ENCODE data around the gene IQSEC3.

IQSEC3 gene

DNA sequence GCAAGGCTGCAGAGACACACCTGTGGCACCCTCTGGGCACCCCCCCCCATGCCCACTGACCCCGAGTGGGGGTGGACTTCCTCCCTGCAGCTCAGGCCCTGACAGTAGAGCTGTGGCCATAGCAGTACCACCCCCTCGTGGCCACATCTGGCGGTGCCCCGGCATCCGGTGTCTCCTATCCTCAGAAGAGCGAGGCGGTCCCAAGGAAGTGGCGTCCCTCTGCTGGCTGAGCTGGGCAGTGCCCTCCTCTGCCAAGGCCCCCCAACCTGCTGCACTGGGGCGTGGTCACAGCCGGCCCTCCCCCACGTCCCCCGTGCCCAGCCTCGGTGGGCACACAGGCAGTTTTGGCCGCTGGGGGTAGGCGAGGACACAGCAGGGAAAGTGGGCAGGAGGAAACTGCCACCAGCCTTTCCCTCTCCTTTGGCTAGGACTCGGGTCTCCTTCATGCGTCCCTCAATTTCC, 153.4 kb downstream of the IQSEC3 start (continued):
- TF ChIP-seq ZNF600 (tag by site-specific recombination; IDR thresholded peaks at IDR 0.05) (no peak), KLF9 (tag by site-specific recombination; IDR thresholded peaks at IDR 0.05; ENCODE audit: low read depth) (peak; percentile 76), ZNF140 (tag by site-specific recombination; IDR thresholded peaks at IDR 0.05) (no peak), ZNF174 (tag by site-specific recombination; IDR thresholded peaks at IDR 0.05) (no peak), ZBTB21 (tag by site-specific recombination; IDR thresholded peaks at IDR 0.05) (no peak), ZNF335 (tag by site-specific recombination; conservative IDR thresholded peaks at IDR 0.05) (no peak), ZNF701 (tag by site-specific recombination; IDR thresholded peaks at IDR 0.05) (no peak), ZNF155 (tag by site-specific recombination; IDR thresholded peaks at IDR 0.05) (no peak), KLF16 (tag by site-specific recombination; IDR thresholded peaks at IDR 0.05) (no peak), ZNF221 (tag by site-specific recombination; IDR thresholded peaks at IDR 0.05; ENCODE audit: borderline replicate concordance) (no peak), ZNF654 (tag by site-specific recombination; IDR thresholded peaks at IDR 0.05; ENCODE audit: low read depth) (peak; percentile 70), ZNF184 (tag by site-specific recombination; IDR thresholded peaks at IDR 0.05) (no peak), SP3 (tag by site-specific recombination; IDR thresholded peaks at IDR 0.05) (no peak), ZNF341 (tag by site-specific recombination; IDR thresholded peaks at IDR 0.05; ENCODE audit: low read depth) (peak; percentile 62), ZNF558 (tag by site-specific recombination; IDR thresholded peaks at IDR 0.05) (no peak), ZNF664 (tag by site-specific recombination; IDR thresholded peaks at IDR 0.05) (no peak), ZNF37A (tag by site-specific recombination; IDR thresholded peaks at IDR 0.05) (no peak)
- TF ChIP-seq, protein P1, sequence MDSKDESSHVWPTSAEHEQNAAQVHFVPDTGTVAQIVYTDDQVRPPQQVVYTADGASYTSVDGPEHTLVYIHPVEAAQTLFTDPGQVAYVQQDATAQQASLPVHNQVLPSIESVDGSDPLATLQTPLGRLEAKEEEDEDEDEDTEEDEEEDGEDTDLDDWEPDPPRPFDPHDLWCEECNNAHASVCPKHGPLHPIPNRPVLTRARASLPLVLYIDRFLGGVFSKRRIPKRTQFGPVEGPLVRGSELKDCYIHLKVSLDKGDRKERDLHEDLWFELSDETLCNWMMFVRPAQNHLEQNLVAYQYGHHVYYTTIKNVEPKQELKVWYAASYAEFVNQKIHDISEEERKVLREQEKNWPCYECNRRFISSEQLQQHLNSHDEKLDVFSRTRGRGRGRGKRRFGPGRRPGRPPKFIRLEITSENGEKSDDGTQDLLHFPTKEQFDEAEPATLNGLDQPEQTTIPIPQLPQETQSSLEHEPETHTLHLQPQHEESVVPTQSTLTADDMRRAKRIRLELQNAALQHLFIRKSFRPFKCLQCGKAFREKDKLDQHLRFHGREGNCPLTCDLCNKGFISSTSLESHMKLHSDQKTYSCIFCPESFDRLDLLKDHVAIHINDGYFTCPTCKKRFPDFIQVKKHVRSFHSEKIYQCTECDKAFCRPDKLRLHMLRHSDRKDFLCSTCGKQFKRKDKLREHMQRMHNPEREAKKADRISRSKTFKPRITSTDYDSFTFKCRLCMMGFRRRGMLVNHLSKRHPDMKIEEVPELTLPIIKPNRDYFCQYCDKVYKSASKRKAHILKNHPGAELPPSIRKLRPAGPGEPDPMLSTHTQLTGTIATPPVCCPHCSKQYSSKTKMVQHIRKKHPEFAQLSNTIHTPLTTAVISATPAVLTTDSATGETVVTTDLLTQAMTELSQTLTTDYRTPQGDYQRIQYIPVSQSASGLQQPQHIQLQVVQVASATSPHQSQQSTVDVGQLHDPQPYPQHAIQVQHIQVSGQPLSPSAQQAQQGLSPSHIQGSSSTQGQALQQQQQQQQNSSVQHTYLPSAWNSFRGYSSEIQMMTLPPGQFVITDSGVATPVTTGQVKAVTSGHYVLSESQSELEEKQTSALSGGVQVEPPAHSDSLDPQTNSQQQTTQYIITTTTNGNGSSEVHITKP (tag by site-specific recombination; IDR thresholded peaks at IDR 0.05), result no peak
- TF ChIP-seq, protein P2, sequence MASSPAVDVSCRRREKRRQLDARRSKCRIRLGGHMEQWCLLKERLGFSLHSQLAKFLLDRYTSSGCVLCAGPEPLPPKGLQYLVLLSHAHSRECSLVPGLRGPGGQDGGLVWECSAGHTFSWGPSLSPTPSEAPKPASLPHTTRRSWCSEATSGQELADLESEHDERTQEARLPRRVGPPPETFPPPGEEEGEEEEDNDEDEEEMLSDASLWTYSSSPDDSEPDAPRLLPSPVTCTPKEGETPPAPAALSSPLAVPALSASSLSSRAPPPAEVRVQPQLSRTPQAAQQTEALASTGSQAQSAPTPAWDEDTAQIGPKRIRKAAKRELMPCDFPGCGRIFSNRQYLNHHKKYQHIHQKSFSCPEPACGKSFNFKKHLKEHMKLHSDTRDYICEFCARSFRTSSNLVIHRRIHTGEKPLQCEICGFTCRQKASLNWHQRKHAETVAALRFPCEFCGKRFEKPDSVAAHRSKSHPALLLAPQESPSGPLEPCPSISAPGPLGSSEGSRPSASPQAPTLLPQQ (tag by site-specific recombination; IDR thresholded peaks at IDR 0.05), result peak; percentile 57; the same call in 1 of the 2 replicates
- TF ChIP-seq, protein P3, sequence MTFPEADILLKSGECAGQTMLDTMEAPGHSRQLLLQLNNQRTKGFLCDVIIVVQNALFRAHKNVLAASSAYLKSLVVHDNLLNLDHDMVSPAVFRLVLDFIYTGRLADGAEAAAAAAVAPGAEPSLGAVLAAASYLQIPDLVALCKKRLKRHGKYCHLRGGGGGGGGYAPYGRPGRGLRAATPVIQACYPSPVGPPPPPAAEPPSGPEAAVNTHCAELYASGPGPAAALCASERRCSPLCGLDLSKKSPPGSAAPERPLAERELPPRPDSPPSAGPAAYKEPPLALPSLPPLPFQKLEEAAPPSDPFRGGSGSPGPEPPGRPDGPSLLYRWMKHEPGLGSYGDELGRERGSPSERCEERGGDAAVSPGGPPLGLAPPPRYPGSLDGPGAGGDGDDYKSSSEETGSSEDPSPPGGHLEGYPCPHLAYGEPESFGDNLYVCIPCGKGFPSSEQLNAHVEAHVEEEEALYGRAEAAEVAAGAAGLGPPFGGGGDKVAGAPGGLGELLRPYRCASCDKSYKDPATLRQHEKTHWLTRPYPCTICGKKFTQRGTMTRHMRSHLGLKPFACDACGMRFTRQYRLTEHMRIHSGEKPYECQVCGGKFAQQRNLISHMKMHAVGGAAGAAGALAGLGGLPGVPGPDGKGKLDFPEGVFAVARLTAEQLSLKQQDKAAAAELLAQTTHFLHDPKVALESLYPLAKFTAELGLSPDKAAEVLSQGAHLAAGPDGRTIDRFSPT (tag by site-specific recombination; IDR thresholded peaks at IDR 0.05), result no peak
- TF ChIP-seq, protein P4, sequence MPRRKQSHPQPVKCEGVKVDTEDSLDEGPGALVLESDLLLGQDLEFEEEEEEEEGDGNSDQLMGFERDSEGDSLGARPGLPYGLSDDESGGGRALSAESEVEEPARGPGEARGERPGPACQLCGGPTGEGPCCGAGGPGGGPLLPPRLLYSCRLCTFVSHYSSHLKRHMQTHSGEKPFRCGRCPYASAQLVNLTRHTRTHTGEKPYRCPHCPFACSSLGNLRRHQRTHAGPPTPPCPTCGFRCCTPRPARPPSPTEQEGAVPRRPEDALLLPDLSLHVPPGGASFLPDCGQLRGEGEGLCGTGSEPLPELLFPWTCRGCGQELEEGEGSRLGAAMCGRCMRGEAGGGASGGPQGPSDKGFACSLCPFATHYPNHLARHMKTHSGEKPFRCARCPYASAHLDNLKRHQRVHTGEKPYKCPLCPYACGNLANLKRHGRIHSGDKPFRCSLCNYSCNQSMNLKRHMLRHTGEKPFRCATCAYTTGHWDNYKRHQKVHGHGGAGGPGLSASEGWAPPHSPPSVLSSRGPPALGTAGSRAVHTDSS (tag by site-specific recombination; IDR thresholded peaks at IDR 0.05), result no peak
- TF ChIP-seq, protein P5, sequence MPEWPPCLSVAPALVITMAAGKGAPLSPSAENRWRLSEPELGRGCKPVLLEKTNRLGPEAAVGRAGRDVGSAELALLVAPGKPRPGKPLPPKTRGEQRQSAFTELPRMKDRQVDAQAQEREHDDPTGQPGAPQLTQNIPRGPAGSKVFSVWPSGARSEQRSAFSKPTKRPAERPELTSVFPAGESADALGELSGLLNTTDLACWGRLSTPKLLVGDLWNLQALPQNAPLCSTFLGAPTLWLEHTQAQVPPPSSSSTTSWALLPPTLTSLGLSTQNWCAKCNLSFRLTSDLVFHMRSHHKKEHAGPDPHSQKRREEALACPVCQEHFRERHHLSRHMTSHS (tag by site-specific recombination; IDR thresholded peaks at IDR 0.05), result no peak
- TF ChIP-seq, protein P6, sequence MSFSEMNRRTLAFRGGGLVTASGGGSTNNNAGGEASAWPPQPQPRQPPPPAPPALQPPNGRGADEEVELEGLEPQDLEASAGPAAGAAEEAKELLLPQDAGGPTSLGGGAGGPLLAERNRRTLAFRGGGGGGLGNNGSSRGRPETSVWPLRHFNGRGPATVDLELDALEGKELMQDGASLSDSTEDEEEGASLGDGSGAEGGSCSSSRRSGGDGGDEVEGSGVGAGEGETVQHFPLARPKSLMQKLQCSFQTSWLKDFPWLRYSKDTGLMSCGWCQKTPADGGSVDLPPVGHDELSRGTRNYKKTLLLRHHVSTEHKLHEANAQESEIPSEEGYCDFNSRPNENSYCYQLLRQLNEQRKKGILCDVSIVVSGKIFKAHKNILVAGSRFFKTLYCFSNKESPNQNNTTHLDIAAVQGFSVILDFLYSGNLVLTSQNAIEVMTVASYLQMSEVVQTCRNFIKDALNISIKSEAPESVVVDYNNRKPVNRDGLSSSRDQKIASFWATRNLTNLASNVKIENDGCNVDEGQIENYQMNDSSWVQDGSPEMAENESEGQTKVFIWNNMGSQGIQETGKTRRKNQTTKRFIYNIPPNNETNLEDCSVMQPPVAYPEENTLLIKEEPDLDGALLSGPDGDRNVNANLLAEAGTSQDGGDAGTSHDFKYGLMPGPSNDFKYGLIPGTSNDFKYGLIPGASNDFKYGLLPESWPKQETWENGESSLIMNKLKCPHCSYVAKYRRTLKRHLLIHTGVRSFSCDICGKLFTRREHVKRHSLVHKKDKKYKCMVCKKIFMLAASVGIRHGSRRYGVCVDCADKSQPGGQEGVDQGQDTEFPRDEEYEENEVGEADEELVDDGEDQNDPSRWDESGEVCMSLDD (tag by site-specific recombination; IDR thresholded peaks at IDR 0.05), result 0 out of 2 replicates have a peak, but pooled peaks have one; percentile 19
